Lower lobe of right lung (tissue), 2 donors: ENCODE data around the gene WDR83. TPM values are rescaled to one million over a fixed set of nuclear protein-coding genes. Genes with fewer than 3 reads are reported as not detected.

ENCODE experiments used
- ATAC-seq, 2 donors: fragments of 200-7000 bp; cut with Tn5 transposase; one replicate each; pipeline ENCODE4 v1.9.1; 2020 to 2022; ENCODE audit warnings: mild to moderate bottlenecking in 2 of 2, moderate library complexity in 2 of 2
- DNase-seq: peaks from one replicate; pipeline ENCODE4 v3.0.0-alpha.2; 2020
- H3K27ac ChIP-seq: fragments of 200-600 bp; one replicate; pipeline ENCODE4 v1.8.0; 2022
- H3K27me3 ChIP-seq: fragments of 200-600 bp; one replicate; pipeline ENCODE4 v1.8.0; 2022; ENCODE audit warnings: low read depth
- H3K36me3 ChIP-seq: fragments of 200-600 bp; one replicate; pipeline ENCODE4 v1.8.0; 2022; ENCODE audit warnings: mild to moderate bottlenecking
- H3K4me1 ChIP-seq: fragments of 200-600 bp; one replicate; pipeline ENCODE4 v1.8.0; 2022
- H3K4me3 ChIP-seq: fragments of 200-600 bp; one replicate; pipeline ENCODE4 v1.8.0; 2022; ENCODE audit warnings: mild to moderate bottlenecking
- H3K9me3 ChIP-seq: fragments of 200-600 bp; one replicate; pipeline ENCODE4 v1.8.0; 2022
- CTCF ChIP-seq: fragments of 200-600 bp; IDR thresholded peaks from one replicate; pipeline ENCODE4 v1.8.0; 2022; ENCODE audit warnings: antibody characterized with exemption, mild to moderate bottlenecking
- intact Hi-C: fragments of 100-400 bp; cut with DNase I; formaldehyde crosslinking; loops from one replicate; pipeline ENCODE4 v1.11.0; 2022
- total RNA-seq: library from RNA; stranded (reverse); fragmentation: NEBNext Ultra II Directional; extraction: Animal tissue kit (Norgen Biotek cat#: 25700); gene quantifications from one replicate; pipeline ENCODE4 v1.2.1, GENCODE V29; 2021
- donor health status: DM: no; HTN: yes; CAD: no; lungs with severe emphysema.

Gene WDR83
- total RNA-seq, 1 donor from 2014 or later = 8.6 TPM

GRCh38 chr19:12723641-12724426 lies 57.2 kb downstream of the WDR83 start, which contains the start of gene TNPO2:
Gene TNPO2, minus strand, starts transcription at chr19:12723932. Its CDS starts 2,955 bp downstream, at chr19:12720977.
- intact Hi-C loops = no loop called here
- TF ChIP-seq CTCF = no peak
- peak; percentile 56 to 67 for ATAC-seq
- peak within 1 kb of the TSS; percentile 66 for H3K4me3 ChIP-seq
- peaks cover 32% of the 10 kb centered on the region for H3K4me1 ChIP-seq
- no peaks in the 10 kb centered on the region for H3K9me3 ChIP-seq
- peaks cover 17% of the 10 kb centered on the region for H3K36me3 ChIP-seq
- peak within 1 kb of the TSS; percentile 87 for H3K27ac ChIP-seq
- DNase-seq = no peak
- H3K27me3 ChIP-seq = no peaks in the 10 kb centered on the region

Other genes with a start within 250 kb of the WDR83 start
- gene ZNF443, start 225.8 kb upstream of the WDR83 start, total RNA-seq = 3.3 TPM
- gene ZNF709, start 182.0 kb upstream of the WDR83 start, total RNA-seq = 3.9 TPM
- 15.4 TPM for gene ZNF564, start 115.3 kb upstream of the WDR83 start, total RNA-seq
- gene ZNF490, start 56.0 kb upstream of the WDR83 start, total RNA-seq = 10.3 TPM
- gene ZNF791, start 55.9 kb upstream of the WDR83 start, total RNA-seq = 27.2 TPM
- 251 TPM for gene MAN2B1, start 65 bp upstream of the WDR83 start, total RNA-seq
- gene DHPS, start 15.1 kb downstream of the WDR83 start, total RNA-seq = 77.0 TPM
- not detected for gene GNG14, start 21.2 kb downstream of the WDR83 start, total RNA-seq
- 6.0 TPM for gene FBXW9, start 29.8 kb downstream of the WDR83 start, total RNA-seq
- gene TNPO2, start 57.1 kb downstream of the WDR83 start, total RNA-seq = 42.7 TPM
- gene TRIR, start 67.9 kb downstream of the WDR83 start, total RNA-seq = 154 TPM
- 57.5 TPM for gene GET3, start 70.7 kb downstream of the WDR83 start, total RNA-seq
- not detected for gene BEST2, start 85.0 kb downstream of the WDR83 start, total RNA-seq
- 57.5 TPM for gene HOOK2, start 108.7 kb downstream of the WDR83 start, total RNA-seq
- 131 TPM for gene JUNB, start 124.7 kb downstream of the WDR83 start, total RNA-seq
- gene PRDX2, start 135.0 kb downstream of the WDR83 start, total RNA-seq = 101 TPM
- gene THSD8, start 135.3 kb downstream of the WDR83 start, total RNA-seq = 1.5 TPM
- gene RNASEH2A, start 139.8 kb downstream of the WDR83 start, total RNA-seq = 10.9 TPM
- not detected for gene RTBDN, start 167.8 kb downstream of the WDR83 start, total RNA-seq
- gene MAST1, start 171.7 kb downstream of the WDR83 start, total RNA-seq = 0.15 TPM
- 101 TPM for gene DNASE2, start 214.6 kb downstream of the WDR83 start, total RNA-seq
- 0.24 TPM for gene KLF1, start 220.4 kb downstream of the WDR83 start, total RNA-seq
- 23.9 TPM for gene GCDH, start 224.4 kb downstream of the WDR83 start, total RNA-seq